SK-N-SH (cell line): ENCODE data around the gene RPL22. TPM values are rescaled to one million over a fixed set of nuclear protein-coding genes. Genes with fewer than 3 reads are reported as not detected.

ENCODE experiments used
- CTCF ChIA-PET: fragments of 300-600, 350-600 bp; formaldehyde crosslinking; extraction: SDS; loops from one replicate; lab custom pipeline; 2021; lab: Yijun Ruan, JAX
- POLR2A ChIA-PET: fragments of 350-600 bp; sonication (Branson Sonifier 250); formaldehyde crosslinking; extraction: SDS; loops from one replicate; lab custom pipeline; 2020; ENCODE audit warnings: antibody characterized with exemption, inconsistent platforms; lab: Yijun Ruan, JAX
- DNase-seq: peaks from one replicate; pipeline ENCODE4 v3.0.0; 2012
- H2AFZ ChIP-seq: fragments of 200-600 bp; sonication (generic); 2 replicates; pipeline ENCODE4 v1.8.1; 2016; ENCODE audit warnings: antibody characterized with exemption, mild to moderate bottlenecking, low read depth
- H3F3A ChIP-seq: fragments of 200-600 bp; sonication (generic); replicated peaks from 2 replicates; pipeline ENCODE3; 2016; ENCODE audit warnings: antibody characterized with exemption, mild to moderate bottlenecking; ENCODE audit not compliant: insufficient read depth
- H3K27ac ChIP-seq, 2 experiments: fragments of 200-500 bp in 1 of 2; fragments of 200-600 bp in 1 of 2; sonication (Bioruptor generic) in 1 of 2; sonication (generic), shearing (Covaris generic) in 1 of 2; 2 replicates each; pipeline versions ENCODE4 v1.5.1 to v1.6.1; 2014 to 2016; ENCODE audit warnings: low read depth in 2 of 2, inconsistent platforms in 1 of 2, low read length in 1 of 2, mild to moderate bottlenecking in 1 of 2, mixed read lengths in 1 of 2
- H3K27me3 ChIP-seq: fragments of 200-600 bp; sonication (generic), shearing (Covaris generic); 2 replicates; pipeline ENCODE4 v1.6.1; 2016; ENCODE audit warnings: mixed run types; ENCODE audit not compliant: insufficient read depth
- H3K36me3 ChIP-seq, 2 experiments: fragments of 200-500 bp in 1 of 2; fragments of 200-600 bp in 1 of 2; sonication (Bioruptor generic) in 1 of 2; sonication (generic) in 1 of 2; replicated peaks in 1 of 2; 2 replicates each; pipeline versions ENCODE3 to v1.5.1; 2014 to 2016; ENCODE audit warnings: low read length in 1 of 2, mild to moderate bottlenecking in 1 of 2; ENCODE audit not compliant: insufficient read depth in 2 of 2, control insufficient read depth in 1 of 2
- H3K4me1 ChIP-seq, 2 experiments: fragments of 200-500 bp in 1 of 2; fragments of 200-600 bp in 1 of 2; sonication (Bioruptor generic) in 1 of 2; sonication (generic), shearing (Covaris generic) in 1 of 2; 2 replicates each; pipeline versions ENCODE4 v1.5.1 to v1.6.1; 2014 to 2016; ENCODE audit warnings: low read depth in 1 of 2, low read length in 1 of 2, mixed run types in 1 of 2; ENCODE audit not compliant: insufficient read depth in 2 of 2, control insufficient read depth in 1 of 2
- H3K4me2 ChIP-seq: fragments of 200-600 bp; sonication (generic), shearing (Covaris generic); 2 replicates; pipeline ENCODE4 v1.6.1; 2017; ENCODE audit warnings: mixed run types
- H3K4me3 ChIP-seq, 2 experiments: fragments of 200-500 bp in 1 of 2; fragments of 200-600 bp in 1 of 2; sonication (Bioruptor generic) in 1 of 2; sonication (generic), shearing (Covaris generic) in 1 of 2; 2 replicates each; pipeline versions ENCODE4 v1.5.1 to v1.8.1; 2014 to 2016; ENCODE audit warnings: low read depth in 2 of 2, inconsistent platforms in 1 of 2, low read length in 1 of 2, mild to moderate bottlenecking in 1 of 2, mixed read lengths in 1 of 2, moderate library complexity in 1 of 2
- H3K79me2 ChIP-seq: fragments of 200-600 bp; sonication (generic); 2 replicates; pipeline ENCODE4 v1.8.1; 2017; ENCODE audit warnings: mild to moderate bottlenecking; ENCODE audit not compliant: insufficient read depth
- H3K9ac ChIP-seq: fragments of 200-600 bp; sonication (generic); 2 replicates; pipeline ENCODE4 v1.6.1; 2017; ENCODE audit warnings: mixed run types
- H3K9me2 ChIP-seq: fragments of 200-600 bp; sonication (generic); 2 replicates; pipeline ENCODE4 v1.6.1; 2017; ENCODE audit warnings: mixed run types
- H3K9me3 ChIP-seq: fragments of 200-600 bp; sonication (generic); 2 replicates; pipeline ENCODE4 v1.6.1; 2017; ENCODE audit warnings: mixed run types, mild to moderate bottlenecking, moderate library complexity
- H4K20me1 ChIP-seq: fragments of 200-600 bp; sonication (generic); 2 replicates; pipeline ENCODE4 v1.6.1; 2017; ENCODE audit warnings: mild to moderate bottlenecking, mixed run types; ENCODE audit not compliant: insufficient read depth
- CHD2 ChIP-seq: fragments of 150-350 bp; IDR thresholded peaks from 2 replicates; pipeline ENCODE4 v1.6.1; 2018; ENCODE audit warnings: low read length; ENCODE audit not compliant: partially characterized antibody
- FOSL2 ChIP-seq: IDR thresholded peaks from 2 replicates; pipeline ENCODE4 v1.4.0; 2012; ENCODE audit warnings: low read depth, mild to moderate bottlenecking, moderate library complexity, borderline replicate concordance
- FOXJ3 ChIP-seq: sonication (generic); formaldehyde crosslinking; IDR thresholded peaks from 2 replicates; pipeline ENCODE4 v1.5.1; 2020; ENCODE audit warnings: mild to moderate bottlenecking, missing genetic modification reagents
- FOXM1 ChIP-seq: IDR thresholded peaks from 2 replicates; pipeline ENCODE4 v1.4.0; 2012; ENCODE audit warnings: low read depth, mild to moderate bottlenecking
- GATA2 ChIP-seq: sonication (generic); formaldehyde crosslinking; IDR thresholded peaks from 2 replicates; pipeline ENCODE4 v1.5.0; 2020; ENCODE audit warnings: mild to moderate bottlenecking, missing genetic modification reagents
- JUND ChIP-seq: IDR thresholded peaks from 2 replicates; pipeline ENCODE4 v1.4.0; 2012
- NRF1 ChIP-seq: IDR thresholded peaks from 2 replicates; pipeline ENCODE4 v1.6.1; 2012; ENCODE audit warnings: low read depth, mild to moderate bottlenecking, low read length
- SMC3 ChIP-seq: IDR thresholded peaks from 2 replicates; pipeline ENCODE4 v1.6.1; 2012; ENCODE audit warnings: low read depth, low read length, improper control_type of control experiment
- WGBS: methylation state at CpG from one replicate; pipeline ENCODE4 v1.1.6; 2017; ENCODE audit warnings: low lambda C conversion rate; 5-methylcytosine and 5-hydroxymethylcytosine counted together
- polyA plus RNA-seq, 3 experiments: library from polyadenylated mRNA; depleted of rRNA; stranded (reverse); fragments of >200 nt; gene quantifications; 2 replicates each; pipeline ENCODE4 v1.2.3, GENCODE V29; 2012
- TF ChIP-seq, protein P1 (sequence below): fragments of 200-600 bp; sonication (generic); IDR thresholded peaks from 2 replicates; pipeline ENCODE4 v1.6.1; 2017; ENCODE audit warnings: antibody characterized with exemption, mild to moderate bottlenecking, moderate library complexity
- TF ChIP-seq, protein P2 (sequence below): IDR thresholded peaks from 2 replicates; pipeline ENCODE4 v1.4.0; 2012; ENCODE audit warnings: low read depth, borderline replicate concordance
- TF ChIP-seq, protein P3 (sequence below): IDR thresholded peaks from 2 replicates; pipeline ENCODE4 v1.6.1; 2012; ENCODE audit warnings: mild to moderate bottlenecking, low read depth, low read length, moderate library complexity
- TF ChIP-seq, protein P4 (sequence below): fragments of 150-350 bp; IDR thresholded peaks from 2 replicates; pipeline ENCODE4 v1.6.1; 2016; ENCODE audit warnings: mild to moderate bottlenecking, low read depth, low read length

RPL22 gene
- polyA plus RNA-seq, 1 of the 3 experiments (the other 2 are of a cell fraction) = 140 TPM

DNA sequence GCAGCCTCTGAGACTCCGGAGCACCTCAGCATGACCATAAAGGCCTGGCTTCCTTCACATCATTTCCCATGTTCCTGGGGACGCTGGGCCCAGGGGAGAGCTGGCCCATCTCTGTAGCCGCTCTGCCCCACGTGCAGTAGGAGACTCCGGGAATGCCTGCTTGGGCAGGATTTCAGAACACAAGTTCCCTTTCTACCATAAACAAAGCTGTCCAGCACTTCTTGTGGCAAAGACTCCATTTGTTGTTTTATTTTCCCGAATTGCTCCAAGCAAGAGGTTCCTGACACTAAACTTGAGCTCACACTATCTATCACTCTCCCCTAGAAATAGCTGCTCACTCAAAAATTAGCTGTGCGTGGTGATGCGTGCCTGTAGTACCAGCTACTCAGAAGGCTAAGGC is 41.2 kb downstream of the RPL22 start:
- H3F3A ChIP-seq = peaks cover 4% of the 10 kb centered on the region
- no peak for DNase-seq
- ChIA-PET CTCF (interaction anchor here (1.2 to 1.6 kb wide), 4 partner anchors 11 to 105 kb away, joined by 3 to 7 read pairs (median 5); no protein-coding TSS in a partner anchor), POLR2A (no interaction called here)
- H3K9me2 ChIP-seq = no peaks in the 10 kb centered on the region
- peaks cover 0 to 27% of the 10 kb centered on the region in 2 experiments; a peak in 1 of 4 replicates for H3K4me1 ChIP-seq
- TF ChIP-seq FOXJ3 (CRISPR knock-in tag) (no peak), FOXM1 (no peak), JUND (no peak), NRF1 (no peak), FOSL2 (no peak), SMC3 (no peak), CHD2 (no peak), GATA2 (CRISPR knock-in tag) (no peak)
- TF ChIP-seq, protein P1, sequence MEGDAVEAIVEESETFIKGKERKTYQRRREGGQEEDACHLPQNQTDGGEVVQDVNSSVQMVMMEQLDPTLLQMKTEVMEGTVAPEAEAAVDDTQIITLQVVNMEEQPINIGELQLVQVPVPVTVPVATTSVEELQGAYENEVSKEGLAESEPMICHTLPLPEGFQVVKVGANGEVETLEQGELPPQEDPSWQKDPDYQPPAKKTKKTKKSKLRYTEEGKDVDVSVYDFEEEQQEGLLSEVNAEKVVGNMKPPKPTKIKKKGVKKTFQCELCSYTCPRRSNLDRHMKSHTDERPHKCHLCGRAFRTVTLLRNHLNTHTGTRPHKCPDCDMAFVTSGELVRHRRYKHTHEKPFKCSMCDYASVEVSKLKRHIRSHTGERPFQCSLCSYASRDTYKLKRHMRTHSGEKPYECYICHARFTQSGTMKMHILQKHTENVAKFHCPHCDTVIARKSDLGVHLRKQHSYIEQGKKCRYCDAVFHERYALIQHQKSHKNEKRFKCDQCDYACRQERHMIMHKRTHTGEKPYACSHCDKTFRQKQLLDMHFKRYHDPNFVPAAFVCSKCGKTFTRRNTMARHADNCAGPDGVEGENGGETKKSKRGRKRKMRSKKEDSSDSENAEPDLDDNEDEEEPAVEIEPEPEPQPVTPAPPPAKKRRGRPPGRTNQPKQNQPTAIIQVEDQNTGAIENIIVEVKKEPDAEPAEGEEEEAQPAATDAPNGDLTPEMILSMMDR = no peak
- TF ChIP-seq, protein P2, sequence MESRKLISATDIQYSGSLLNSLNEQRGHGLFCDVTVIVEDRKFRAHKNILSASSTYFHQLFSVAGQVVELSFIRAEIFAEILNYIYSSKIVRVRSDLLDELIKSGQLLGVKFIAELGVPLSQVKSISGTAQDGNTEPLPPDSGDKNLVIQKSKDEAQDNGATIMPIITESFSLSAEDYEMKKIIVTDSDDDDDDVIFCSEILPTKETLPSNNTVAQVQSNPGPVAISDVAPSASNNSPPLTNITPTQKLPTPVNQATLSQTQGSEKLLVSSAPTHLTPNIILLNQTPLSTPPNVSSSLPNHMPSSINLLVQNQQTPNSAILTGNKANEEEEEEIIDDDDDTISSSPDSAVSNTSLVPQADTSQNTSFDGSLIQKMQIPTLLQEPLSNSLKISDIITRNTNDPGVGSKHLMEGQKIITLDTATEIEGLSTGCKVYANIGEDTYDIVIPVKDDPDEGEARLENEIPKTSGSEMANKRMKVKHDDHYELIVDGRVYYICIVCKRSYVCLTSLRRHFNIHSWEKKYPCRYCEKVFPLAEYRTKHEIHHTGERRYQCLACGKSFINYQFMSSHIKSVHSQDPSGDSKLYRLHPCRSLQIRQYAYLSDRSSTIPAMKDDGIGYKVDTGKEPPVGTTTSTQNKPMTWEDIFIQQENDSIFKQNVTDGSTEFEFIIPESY = no peak
- TF ChIP-seq, protein P3, sequence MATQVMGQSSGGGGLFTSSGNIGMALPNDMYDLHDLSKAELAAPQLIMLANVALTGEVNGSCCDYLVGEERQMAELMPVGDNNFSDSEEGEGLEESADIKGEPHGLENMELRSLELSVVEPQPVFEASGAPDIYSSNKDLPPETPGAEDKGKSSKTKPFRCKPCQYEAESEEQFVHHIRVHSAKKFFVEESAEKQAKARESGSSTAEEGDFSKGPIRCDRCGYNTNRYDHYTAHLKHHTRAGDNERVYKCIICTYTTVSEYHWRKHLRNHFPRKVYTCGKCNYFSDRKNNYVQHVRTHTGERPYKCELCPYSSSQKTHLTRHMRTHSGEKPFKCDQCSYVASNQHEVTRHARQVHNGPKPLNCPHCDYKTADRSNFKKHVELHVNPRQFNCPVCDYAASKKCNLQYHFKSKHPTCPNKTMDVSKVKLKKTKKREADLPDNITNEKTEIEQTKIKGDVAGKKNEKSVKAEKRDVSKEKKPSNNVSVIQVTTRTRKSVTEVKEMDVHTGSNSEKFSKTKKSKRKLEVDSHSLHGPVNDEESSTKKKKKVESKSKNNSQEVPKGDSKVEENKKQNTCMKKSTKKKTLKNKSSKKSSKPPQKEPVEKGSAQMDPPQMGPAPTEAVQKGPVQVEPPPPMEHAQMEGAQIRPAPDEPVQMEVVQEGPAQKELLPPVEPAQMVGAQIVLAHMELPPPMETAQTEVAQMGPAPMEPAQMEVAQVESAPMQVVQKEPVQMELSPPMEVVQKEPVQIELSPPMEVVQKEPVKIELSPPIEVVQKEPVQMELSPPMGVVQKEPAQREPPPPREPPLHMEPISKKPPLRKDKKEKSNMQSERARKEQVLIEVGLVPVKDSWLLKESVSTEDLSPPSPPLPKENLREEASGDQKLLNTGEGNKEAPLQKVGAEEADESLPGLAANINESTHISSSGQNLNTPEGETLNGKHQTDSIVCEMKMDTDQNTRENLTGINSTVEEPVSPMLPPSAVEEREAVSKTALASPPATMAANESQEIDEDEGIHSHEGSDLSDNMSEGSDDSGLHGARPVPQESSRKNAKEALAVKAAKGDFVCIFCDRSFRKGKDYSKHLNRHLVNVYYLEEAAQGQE = no peak
- TF ChIP-seq, protein P4, sequence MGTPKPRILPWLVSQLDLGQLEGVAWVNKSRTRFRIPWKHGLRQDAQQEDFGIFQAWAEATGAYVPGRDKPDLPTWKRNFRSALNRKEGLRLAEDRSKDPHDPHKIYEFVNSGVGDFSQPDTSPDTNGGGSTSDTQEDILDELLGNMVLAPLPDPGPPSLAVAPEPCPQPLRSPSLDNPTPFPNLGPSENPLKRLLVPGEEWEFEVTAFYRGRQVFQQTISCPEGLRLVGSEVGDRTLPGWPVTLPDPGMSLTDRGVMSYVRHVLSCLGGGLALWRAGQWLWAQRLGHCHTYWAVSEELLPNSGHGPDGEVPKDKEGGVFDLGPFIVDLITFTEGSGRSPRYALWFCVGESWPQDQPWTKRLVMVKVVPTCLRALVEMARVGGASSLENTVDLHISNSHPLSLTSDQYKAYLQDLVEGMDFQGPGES = no peak
- H2AFZ ChIP-seq = no peak overlapping the region
- H3K36me3 ChIP-seq = no peaks in the 10 kb centered on the region
- no peak overlapping the region for H3K4me3 ChIP-seq
- no peaks in the 10 kb centered on the region for H4K20me1 ChIP-seq
- WGBS = 89% methylated on average over 8 of the region's 8 CpGs
- no peak overlapping the region for H3K4me2 ChIP-seq
- no peaks in the 10 kb centered on the region for H3K27me3 ChIP-seq
- no peaks in the 10 kb centered on the region for H3K9me3 ChIP-seq
- H3K27ac ChIP-seq = no peak overlapping the region
- no peaks in the 10 kb centered on the region for H3K79me2 ChIP-seq
- no peak overlapping the region for H3K9ac ChIP-seq
